Measurements from ENCODE around the gene ITIH4.

Gene ITIH4

DNA sequence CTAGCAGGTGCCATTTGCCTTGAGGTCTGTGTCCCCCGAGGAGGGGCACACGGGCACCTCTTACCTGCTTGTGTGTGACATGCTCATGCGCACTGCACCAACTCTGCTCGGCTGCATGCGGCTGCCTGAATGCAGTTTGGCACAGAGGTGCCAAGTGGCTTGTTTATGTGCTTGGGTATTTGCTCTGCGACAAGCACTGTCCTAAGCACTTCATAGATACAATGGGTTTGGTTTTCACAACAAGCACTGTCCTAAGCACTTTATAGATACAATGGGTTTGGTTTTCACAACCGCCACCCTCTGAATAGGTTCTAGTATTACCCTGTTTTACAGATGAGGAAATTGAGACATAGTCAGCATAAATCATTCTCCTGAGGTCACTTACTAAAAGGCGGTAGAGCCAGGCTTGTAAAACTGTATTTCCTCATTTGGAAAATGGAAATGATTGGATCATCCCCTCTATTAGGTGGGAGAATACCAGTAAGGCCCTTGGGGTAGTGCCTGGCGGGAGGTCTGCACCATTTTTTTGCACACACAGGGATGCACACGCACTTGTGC, 487 bp downstream of the ITIH4 start:
- TF ChIP-seq, protein P1, sequence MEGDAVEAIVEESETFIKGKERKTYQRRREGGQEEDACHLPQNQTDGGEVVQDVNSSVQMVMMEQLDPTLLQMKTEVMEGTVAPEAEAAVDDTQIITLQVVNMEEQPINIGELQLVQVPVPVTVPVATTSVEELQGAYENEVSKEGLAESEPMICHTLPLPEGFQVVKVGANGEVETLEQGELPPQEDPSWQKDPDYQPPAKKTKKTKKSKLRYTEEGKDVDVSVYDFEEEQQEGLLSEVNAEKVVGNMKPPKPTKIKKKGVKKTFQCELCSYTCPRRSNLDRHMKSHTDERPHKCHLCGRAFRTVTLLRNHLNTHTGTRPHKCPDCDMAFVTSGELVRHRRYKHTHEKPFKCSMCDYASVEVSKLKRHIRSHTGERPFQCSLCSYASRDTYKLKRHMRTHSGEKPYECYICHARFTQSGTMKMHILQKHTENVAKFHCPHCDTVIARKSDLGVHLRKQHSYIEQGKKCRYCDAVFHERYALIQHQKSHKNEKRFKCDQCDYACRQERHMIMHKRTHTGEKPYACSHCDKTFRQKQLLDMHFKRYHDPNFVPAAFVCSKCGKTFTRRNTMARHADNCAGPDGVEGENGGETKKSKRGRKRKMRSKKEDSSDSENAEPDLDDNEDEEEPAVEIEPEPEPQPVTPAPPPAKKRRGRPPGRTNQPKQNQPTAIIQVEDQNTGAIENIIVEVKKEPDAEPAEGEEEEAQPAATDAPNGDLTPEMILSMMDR (IDR thresholded peaks at IDR 0.05) = no peak

DNA sequence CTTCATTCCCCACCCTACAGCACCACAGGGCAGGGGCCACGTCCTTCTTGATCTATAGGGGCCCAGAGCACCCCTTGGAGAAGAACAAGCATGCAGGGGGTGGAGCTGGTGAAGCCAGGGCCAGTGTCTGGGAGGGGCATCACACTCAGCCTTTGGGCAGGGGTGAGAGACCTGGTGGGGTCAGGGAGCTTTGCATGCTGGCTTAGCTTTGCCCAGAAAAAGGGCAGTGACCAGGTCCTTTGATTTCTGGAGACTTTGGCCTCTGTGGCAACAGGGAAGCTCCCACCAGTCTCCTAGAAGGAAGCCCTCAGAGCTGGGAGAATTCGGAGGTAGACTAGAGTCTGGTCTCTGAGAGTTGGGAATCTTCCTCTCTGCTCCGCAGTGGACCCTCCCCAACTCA, 990 bp downstream of the ITIH4 start:
- TF ChIP-seq, protein P1 (IDR thresholded peaks at IDR 0.05) = no peak

DNA sequence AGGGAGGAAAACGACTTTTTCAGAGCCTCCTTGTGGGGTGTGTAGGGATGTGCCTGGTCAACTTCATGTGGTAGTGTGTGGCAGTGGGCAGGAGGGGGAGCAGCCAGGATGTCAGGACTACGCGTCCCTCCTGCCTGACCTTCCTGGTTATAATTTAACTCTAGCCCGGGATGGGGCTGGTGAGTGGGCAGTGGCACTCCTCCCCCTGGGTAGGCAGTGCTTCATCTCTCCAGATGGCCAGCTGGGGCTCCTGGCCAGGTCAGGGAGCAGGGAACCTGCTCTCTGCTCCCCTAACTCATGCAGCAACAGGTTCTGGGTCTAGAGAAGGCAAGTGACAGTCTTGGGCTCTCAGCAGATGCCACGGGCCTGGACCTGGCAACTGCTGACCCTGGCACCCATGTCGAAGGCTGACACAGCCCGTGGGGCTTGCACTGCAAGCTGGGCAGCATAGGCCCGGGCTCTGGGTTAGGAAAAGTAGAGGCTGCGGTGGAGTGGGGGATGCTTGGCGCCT, 2.6 kb downstream of the ITIH4 start:
- TF ChIP-seq, protein P1 (IDR thresholded peaks at IDR 0.05) = no peak

DNA sequence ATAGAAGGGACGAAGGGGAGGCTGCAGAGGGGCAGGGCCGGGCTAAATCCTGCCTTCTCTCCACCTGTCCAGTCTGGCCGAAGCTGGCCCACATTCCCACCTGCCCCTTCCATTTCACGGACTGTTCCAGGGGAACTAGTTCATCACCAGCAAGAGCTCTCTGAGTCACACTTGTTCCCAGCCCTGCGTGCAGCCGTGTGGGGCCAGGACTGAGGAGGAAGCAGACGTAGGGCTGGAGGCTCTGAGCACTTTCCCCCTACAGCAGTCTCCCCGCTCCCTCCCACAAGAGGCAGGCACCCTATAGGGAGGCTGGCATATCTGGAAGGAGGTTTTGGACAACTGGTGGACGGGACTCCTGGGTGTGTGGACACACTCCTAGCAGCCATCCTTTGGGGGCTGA, 3.0 kb downstream of the ITIH4 start:
- TF ChIP-seq, protein P1 (IDR thresholded peaks at IDR 0.05) = no peak

DNA sequence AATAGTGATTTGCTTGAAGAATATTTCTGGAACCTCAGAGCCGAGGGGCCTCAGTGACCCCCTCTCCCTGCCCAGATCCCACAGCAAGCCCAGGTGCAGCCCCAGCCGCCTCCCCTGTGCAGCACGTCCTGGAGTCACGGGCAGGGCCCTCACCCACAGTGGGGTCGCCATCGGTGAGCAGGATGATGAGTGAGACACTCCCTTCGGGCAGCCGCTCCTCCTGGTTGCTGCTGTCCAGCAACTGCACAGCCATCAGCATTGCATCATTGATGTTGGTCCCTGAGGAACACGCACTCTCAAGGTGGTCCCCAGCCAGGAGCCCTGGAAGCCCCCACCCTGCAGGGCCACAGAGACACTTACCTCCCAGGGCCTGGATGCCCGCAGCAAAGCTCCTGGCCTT, 6.4 kb downstream of the ITIH4 start:
- TF ChIP-seq, protein P1 (IDR thresholded peaks at IDR 0.05) = no peak

DNA sequence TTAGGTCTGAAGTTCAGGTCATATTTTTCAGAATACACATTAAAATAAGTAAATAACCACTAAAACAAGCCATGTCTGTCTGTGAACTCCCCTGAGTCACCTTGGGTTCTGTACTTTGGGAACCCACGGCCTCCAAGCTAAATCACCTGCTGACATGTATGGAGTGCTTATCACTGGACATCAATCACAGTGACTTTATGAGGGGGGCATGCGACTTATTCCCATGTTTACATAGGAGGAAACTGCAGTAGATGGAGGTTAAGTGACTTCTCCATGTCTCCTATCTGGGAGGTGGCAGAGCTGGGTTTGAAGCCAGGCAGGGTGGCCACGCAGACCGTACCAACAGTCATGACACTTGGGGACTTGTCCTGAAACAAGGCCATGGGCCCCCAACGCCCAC, 8.1 kb downstream of the ITIH4 start:
- TF ChIP-seq, protein P1 (IDR thresholded peaks at IDR 0.05) = no peak

DNA sequence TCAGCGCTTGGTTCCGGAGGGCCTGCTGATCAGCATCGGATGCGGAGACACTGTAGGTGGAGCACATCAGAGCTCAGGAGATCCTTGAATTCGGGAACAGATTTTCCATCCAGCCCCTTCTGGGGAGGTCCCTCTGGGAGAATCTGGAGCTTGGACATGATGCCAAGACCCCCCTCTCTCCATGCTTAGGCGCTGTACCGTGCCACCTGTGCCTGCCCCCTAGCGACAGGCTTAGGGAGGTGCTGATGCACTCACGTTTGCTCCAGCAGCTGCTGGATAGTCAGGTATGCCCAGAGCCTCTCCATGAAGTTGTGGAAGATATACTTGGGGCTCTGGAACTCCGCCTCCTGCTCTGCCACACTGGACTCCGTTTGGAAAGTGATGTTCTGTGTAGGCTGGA, 9.7 kb downstream of the ITIH4 start:
- TF ChIP-seq, protein P1 (IDR thresholded peaks at IDR 0.05) = peak; percentile 76

DNA sequence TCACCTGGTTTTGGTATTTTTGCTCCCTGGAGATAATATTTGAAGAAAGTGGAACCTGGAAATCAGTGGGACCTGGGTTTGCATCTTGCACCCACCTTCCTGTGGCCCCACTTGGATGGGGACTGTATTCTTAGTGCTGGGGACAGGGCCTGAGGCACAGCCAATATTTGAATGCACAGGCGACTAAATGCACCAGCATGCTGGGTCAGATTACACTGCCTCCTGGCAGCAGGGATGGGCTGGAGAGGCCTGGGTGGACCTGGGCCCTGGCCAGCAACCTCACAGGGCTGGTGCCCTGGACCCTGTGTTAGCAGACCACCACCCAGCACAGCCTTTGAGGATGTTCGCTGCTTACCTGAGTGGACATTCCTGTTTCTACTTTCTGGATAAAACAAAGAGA, 10.5 kb downstream of the ITIH4 start:
- TF ChIP-seq, protein P1 (IDR thresholded peaks at IDR 0.05) = no peak
